Karpas-422 (cell line): ENCODE results near the gene CALM1. TPM values are rescaled to one million over a fixed set of nuclear protein-coding genes. Genes with fewer than 3 reads are reported as not detected.

Experiments used
- DNase-seq: peaks from one replicate; pipeline ENCODE4 v3.0.0-alpha.2; 2015
- H2AFZ ChIP-seq: fragments of 200-600 bp; sonication (generic); 2 replicates; pipeline ENCODE4 v1.6.1; 2014; ENCODE audit warnings: antibody characterized with exemption, low read length, mixed read lengths
- H3K27ac ChIP-seq: fragments of 200-600 bp; sonication (generic); 2 replicates; pipeline ENCODE4 v1.5.1; 2014; ENCODE audit warnings: mild to moderate bottlenecking, low read length, moderate library complexity
- H3K27me3 ChIP-seq: fragments of 200-600 bp; sonication (generic); 2 replicates; pipeline ENCODE4 v1.6.1; 2014; ENCODE audit warnings: low read length, mixed read lengths
- H3K36me3 ChIP-seq: fragments of 200-600 bp; sonication (generic); 2 replicates; pipeline ENCODE4 v1.6.1; 2014; ENCODE audit warnings: low read length, mixed read lengths; ENCODE audit not compliant: insufficient read depth
- H3K4me1 ChIP-seq: fragments of 200-600 bp; sonication (generic); 2 replicates; pipeline ENCODE4 v1.6.1; 2014; ENCODE audit warnings: mild to moderate bottlenecking, low read length, mixed read lengths
- H3K4me2 ChIP-seq: fragments of 200-600 bp; sonication (generic); 2 replicates; pipeline ENCODE4 v1.6.1; 2014; ENCODE audit warnings: low read length, low read depth, mild to moderate bottlenecking; ENCODE audit not compliant: poor library complexity, severe bottlenecking
- H3K4me3 ChIP-seq: fragments of 200-600 bp; sonication (generic); 2 replicates; pipeline ENCODE4 v1.5.1; 2014; ENCODE audit warnings: mild to moderate bottlenecking, antibody characterized with exemption, low read length, mixed read lengths
- H3K79me2 ChIP-seq: fragments of 200-600 bp; sonication (generic); 2 replicates; pipeline ENCODE4 v1.6.1; 2014; ENCODE audit warnings: mild to moderate bottlenecking, low read length, mixed read lengths
- H3K9ac ChIP-seq: fragments of 200-600 bp; sonication (generic); 2 replicates; pipeline ENCODE4 v1.6.0; 2014; ENCODE audit warnings: low read length
- H3K9me2 ChIP-seq: fragments of 200-600 bp; sonication (generic), shearing (Covaris generic); replicated peaks from 2 replicates; pipeline ENCODE4 v1.6.0; 2014; ENCODE audit warnings: mild to moderate bottlenecking, low read length, moderate library complexity; ENCODE audit not compliant: insufficient read depth
- H3K9me3 ChIP-seq: fragments of 300-700, 200-600 bp; sonication (generic); 2 replicates; pipeline ENCODE4 v1.6.1; 2014; ENCODE audit warnings: low read length, mixed read lengths
- H4K20me1 ChIP-seq: fragments of 200-600 bp; sonication (generic); 2 replicates; pipeline ENCODE4 v1.6.1; 2014; ENCODE audit warnings: mild to moderate bottlenecking, antibody characterized with exemption, low read length, low read depth; ENCODE audit not compliant: insufficient read depth
- total RNA-seq: library from RNA; depleted of rRNA; stranded (reverse); fragments of >200 nt; shearing (Covaris generic); gene quantifications from 2 replicates; pipeline ENCODE4 v1.2.3, GENCODE V29; 2014; ENCODE audit warnings: low replicate concordance

CALM1 gene
- total RNA-seq, 1 experiment from 2014 or later, result 724 TPM

- Histone ChIP-seq H2AFZ (no peak overlapping the region), H4K20me1 (no peaks in the 10 kb centered on the region), H3K4me2 (no peak overlapping the region), H3K79me2 (no peaks in the 10 kb centered on the region), H3K9me2 (no peaks in the 10 kb centered on the region), H3K27ac (no peak overlapping the region), H3K4me1 (no peaks in the 10 kb centered on the region), H3K27me3 (no peaks in the 10 kb centered on the region), H3K9me3 (no peaks in the 10 kb centered on the region), H3K4me3 (no peak overlapping the region), H3K9ac (no peak overlapping the region), H3K36me3 (no peaks in the 10 kb centered on the region)
- DNase-seq, result no peak
These were observed 55.1 kb downstream of the CALM1 start for GRCh38 chr14:90451961-90452360.

- no peaks in the 10 kb centered on the region for H3K27me3 ChIP-seq
- H3K79me2 ChIP-seq, result no peaks in the 10 kb centered on the region
- no peaks in the 10 kb centered on the region for H3K4me1 ChIP-seq
- no peaks in the 10 kb centered on the region for H4K20me1 ChIP-seq
- H3K4me3 ChIP-seq, result no peak overlapping the region
- H3K9ac ChIP-seq, result no peak overlapping the region
- no peaks in the 10 kb centered on the region for H3K9me3 ChIP-seq
- no peaks in the 10 kb centered on the region for H3K9me2 ChIP-seq
- H3K36me3 ChIP-seq, result no peaks in the 10 kb centered on the region
- no peak overlapping the region for H2AFZ ChIP-seq
- H3K4me2 ChIP-seq, result no peak overlapping the region
- no peak for DNase-seq
- no peak overlapping the region for H3K27ac ChIP-seq
These were observed 55.5 kb downstream of the CALM1 start for GRCh38 chr14:90452366-90452765.

- H2AFZ ChIP-seq, result no peak overlapping the region
- no peak for DNase-seq
These were observed 56.6 kb downstream of the CALM1 start for GRCh38 chr14:90453401-90453951.

GRCh38 chr14:90454041-90455000, 57.5 kb downstream of the CALM1 start:
- H3K4me2 ChIP-seq, result no peak overlapping the region
- H2AFZ ChIP-seq, result no peak overlapping the region

More at GRCh38 chr14:90453401-90453951, 56.6 kb downstream of the CALM1 start:
- no peak overlapping the region for H3K27ac ChIP-seq
- no peak overlapping the region for H3K9ac ChIP-seq
- H3K36me3 ChIP-seq, result no peaks in the 10 kb centered on the region
- H3K4me3 ChIP-seq, result no peak overlapping the region
- no peaks in the 10 kb centered on the region for H3K9me3 ChIP-seq
- H3K27me3 ChIP-seq, result no peaks in the 10 kb centered on the region
- no peaks in the 10 kb centered on the region for H3K79me2 ChIP-seq
- H4K20me1 ChIP-seq, result no peaks in the 10 kb centered on the region
- no peaks in the 10 kb centered on the region for H3K4me1 ChIP-seq
- H3K9me2 ChIP-seq, result no peaks in the 10 kb centered on the region
- no peak overlapping the region for H3K4me2 ChIP-seq

GRCh38 chr14:90455100-90455571, 58.3 kb downstream of the CALM1 start:
- Histone ChIP-seq H3K79me2 (no peaks in the 10 kb centered on the region), H3K4me2 (no peak overlapping the region), H3K27me3 (no peaks in the 10 kb centered on the region)

More at GRCh38 chr14:90454041-90455000, 57.5 kb downstream of the CALM1 start:
- H3K27ac ChIP-seq, result no peak overlapping the region
- H3K27me3 ChIP-seq, result no peaks in the 10 kb centered on the region
- no peaks in the 10 kb centered on the region for H3K9me3 ChIP-seq
- no peaks in the 10 kb centered on the region for H3K79me2 ChIP-seq
- H3K36me3 ChIP-seq, result no peaks in the 10 kb centered on the region
- no peak overlapping the region for H3K4me3 ChIP-seq
- DNase-seq, result peak; percentile 85
- no peaks in the 10 kb centered on the region for H3K4me1 ChIP-seq
- no peak overlapping the region for H3K9ac ChIP-seq
- no peaks in the 10 kb centered on the region for H3K9me2 ChIP-seq
- H4K20me1 ChIP-seq, result no peaks in the 10 kb centered on the region

GRCh38 chr14:90456551-90456950, 59.7 kb downstream of the CALM1 start:
- no peak overlapping the region for H3K9ac ChIP-seq
- no peaks in the 10 kb centered on the region for H3K9me3 ChIP-seq
- no peak for DNase-seq
- H2AFZ ChIP-seq, result no peak overlapping the region
- no peaks in the 10 kb centered on the region for H3K79me2 ChIP-seq
- no peaks in the 10 kb centered on the region for H3K36me3 ChIP-seq
- H3K27ac ChIP-seq, result no peak overlapping the region
- H3K4me1 ChIP-seq, result no peaks in the 10 kb centered on the region
- no peaks in the 10 kb centered on the region for H3K9me2 ChIP-seq
- H3K4me2 ChIP-seq, result no peak overlapping the region
- no peaks in the 10 kb centered on the region for H3K27me3 ChIP-seq
- H4K20me1 ChIP-seq, result no peaks in the 10 kb centered on the region
- H3K4me3 ChIP-seq, result no peak overlapping the region

More at GRCh38 chr14:90455100-90455571, 58.3 kb downstream of the CALM1 start:
- Histone ChIP-seq H3K9me3 (no peaks in the 10 kb centered on the region), H2AFZ (no peak overlapping the region), H4K20me1 (no peaks in the 10 kb centered on the region), H3K9ac (no peak overlapping the region), H3K9me2 (no peaks in the 10 kb centered on the region), H3K27ac (no peak overlapping the region), H3K4me3 (no peak overlapping the region), H3K4me1 (no peaks in the 10 kb centered on the region), H3K36me3 (no peaks in the 10 kb centered on the region)
- no peak for DNase-seq

- no peaks in the 10 kb centered on the region for H3K9me2 ChIP-seq
- DNase-seq, result no peak
These were observed 60.4 kb downstream of the CALM1 start for GRCh38 chr14:90457186-90457585.

More at GRCh38 chr14:90457186-90457585, 60.4 kb downstream of the CALM1 start:
- no peak overlapping the region for H3K9ac ChIP-seq
- H3K4me3 ChIP-seq, result no peak overlapping the region
- no peaks in the 10 kb centered on the region for H3K4me1 ChIP-seq
- no peaks in the 10 kb centered on the region for H3K79me2 ChIP-seq
- no peaks in the 10 kb centered on the region for H4K20me1 ChIP-seq
- H3K27ac ChIP-seq, result no peak overlapping the region
- H3K9me3 ChIP-seq, result no peaks in the 10 kb centered on the region
- H2AFZ ChIP-seq, result no peak overlapping the region
- no peaks in the 10 kb centered on the region for H3K27me3 ChIP-seq
- H3K4me2 ChIP-seq, result no peak overlapping the region
- H3K36me3 ChIP-seq, result no peaks in the 10 kb centered on the region
